ENCODE data around the gene VAV2.

- no peak for TF ChIP-seq CTCF (IDR thresholded peaks at IDR 0.05)
- TF ChIP-seq ZFX (IDR thresholded peaks at IDR 0.05; ENCODE audit: borderline replicate concordance), result no peak
Observed at GRCh38 chr9:133836001-133836758, 155.9 kb downstream of the VAV2 start.
